ENCODE measurements around the gene NCOA1. TPM values are rescaled to one million over a fixed set of nuclear protein-coding genes. Genes with fewer than 3 reads are reported as not detected.
"Not testable (repeated sequence)": the region's sequence is repeated elsewhere in the genome, so short reads cannot be mapped to it uniquely, and the experiment has no call there.

NCOA1 gene
- total and polyA plus RNA-seq, 2 donors (not counting 3 experiments of a cell fraction or from before 2014, with no cell fraction given): 11.4 to 14.1 TPM

DNA sequence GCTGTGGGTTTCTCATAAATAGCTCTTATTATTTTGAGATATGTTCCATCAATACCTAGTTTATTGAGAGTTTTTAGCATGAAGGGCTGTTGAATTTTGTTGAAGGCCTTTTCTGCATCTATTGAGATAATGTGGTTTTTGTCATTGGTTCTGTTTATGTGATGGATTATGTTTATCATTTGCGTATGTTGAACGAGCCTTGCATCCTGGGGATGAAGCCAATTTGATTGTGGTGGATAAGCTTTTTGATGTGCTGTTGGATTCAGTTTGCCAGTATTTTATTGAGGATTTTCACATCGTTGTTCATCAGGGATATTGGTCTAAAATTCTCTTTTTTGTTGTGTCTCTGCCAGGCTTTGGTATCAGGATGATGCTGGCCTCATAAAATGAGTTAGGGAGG lies 42.5 kb downstream of the NCOA1 start:
- H3K4me1 ChIP-seq (ENCODE audit: control insufficient read depth, extremely low read depth, insufficient read depth, low read length); intact Hi-C loops (cut with micrococcal nuclease); H3K9ac ChIP-seq (replicated peaks; ENCODE audit: extremely low read depth, insufficient read depth, low read length); dilution Hi-C loops (cut with MboI; ENCODE audit: extremely low pct_ligation_motif_present, low sequenced_read_pairs); H2AFZ ChIP-seq (ENCODE audit: low read depth, low read length); BruUV-seq (replicated peaks); H3K4me2 ChIP-seq (ENCODE audit: insufficient read depth, low read length); H4K20me1 ChIP-seq (replicated peaks; ENCODE audit: control insufficient read depth, extremely low read depth, insufficient read depth, low read length); FAIRE-seq; CTCF ChIA-PET; H3K36me3 ChIP-seq (ENCODE audit: control insufficient read depth in 2 of 2, extremely low read depth in 1 of 2, insufficient read depth in 2 of 2, low read length in 2 of 2); H3K79me2 ChIP-seq (ENCODE audit: control insufficient read depth, insufficient read depth, low read length); H3K27ac ChIP-seq (ENCODE audit: insufficient read depth, low read depth, low read length); H3K9me1 ChIP-seq (replicated peaks; ENCODE audit: control insufficient read depth, extremely low read depth, insufficient read depth, low read length); POLR2A ChIA-PET; H3K9me3 ChIP-seq (replicated peaks; ENCODE audit: control insufficient read depth, insufficient read depth, low read length); H3K27me3 ChIP-seq (ENCODE audit: control insufficient read depth in 2 of 2, insufficient read depth in 2 of 2, low read length in 2 of 2); H3K4me3 ChIP-seq (replicated peaks in 1 of 3; ENCODE audit: insufficient read depth in 1 of 3, low read depth in 1 of 3, low read length in 3 of 3); DNase-seq (ENCODE audit: low read depth, low spot score): not testable (repeated sequence)

GRCh38 chr2:24538720-24539119 lies 47.7 kb downstream of the NCOA1 start:
- dilution Hi-C loops (cut with MboI; ENCODE audit: extremely low pct_ligation_motif_present, low sequenced_read_pairs) (no loop called here), intact Hi-C loops (cut with micrococcal nuclease) (no loop called here)
- no peak overlapping the region for H3K27ac ChIP-seq (ENCODE audit: insufficient read depth, low read depth, low read length)
- no peaks in the 10 kb centered on the region for H3K36me3 ChIP-seq (ENCODE audit: control insufficient read depth in 2 of 2, extremely low read depth in 1 of 2, insufficient read depth in 2 of 2, low read length in 2 of 2)
- no peaks in the 10 kb centered on the region for H3K9me3 ChIP-seq (replicated peaks; ENCODE audit: control insufficient read depth, insufficient read depth, low read length)
- no peaks in the 10 kb centered on the region for H3K4me1 ChIP-seq (ENCODE audit: control insufficient read depth, extremely low read depth, insufficient read depth, low read length)
- TF ChIP-seq JUN (IDR thresholded peaks at IDR 0.05; ENCODE audit: borderline replicate concordance, insufficient read depth, insufficient read length, low read depth) (no peak), GATA2 (IDR thresholded peaks at IDR 0.05; ENCODE audit: insufficient read depth, insufficient read length, low read depth, low read length) (no peak), POLR2A (IDR thresholded peaks at IDR 0.05; ENCODE audit: low read depth, low read length) (no peak), CTCF (IDR thresholded peaks at IDR 0.05; ENCODE audit: extremely low read depth in 1 of 2, insufficient read depth in 1 of 2, low read depth in 1 of 2, low read length in 2 of 2) (no peak), FOS (IDR thresholded peaks at IDR 0.05; ENCODE audit: borderline replicate concordance, insufficient read depth, low read length) (no peak)
- no peak overlapping the region for H3K9ac ChIP-seq (replicated peaks; ENCODE audit: extremely low read depth, insufficient read depth, low read length)
- CTCF ChIA-PET: no interaction called here
- H3K9me1 ChIP-seq (replicated peaks; ENCODE audit: control insufficient read depth, extremely low read depth, insufficient read depth, low read length): no peaks in the 10 kb centered on the region
- POLR2A ChIA-PET: no interaction called here
- H4K20me1 ChIP-seq (replicated peaks; ENCODE audit: control insufficient read depth, extremely low read depth, insufficient read depth, low read length): no peaks in the 10 kb centered on the region
- H3K27me3 ChIP-seq (ENCODE audit: control insufficient read depth in 2 of 2, insufficient read depth in 2 of 2, low read length in 2 of 2): no peaks in the 10 kb centered on the region
- H3K4me3 ChIP-seq (replicated peaks in 1 of 3; ENCODE audit: insufficient read depth in 1 of 3, low read depth in 1 of 3, low read length in 3 of 3): no peak overlapping the region
- no TSS peak for BruUV-seq (replicated peaks)
- no peak for FAIRE-seq
- no peak for DNase-seq (ENCODE audit: low read depth, low spot score)
- H3K79me2 ChIP-seq (ENCODE audit: control insufficient read depth, insufficient read depth, low read length): no peaks in the 10 kb centered on the region
- H3K4me2 ChIP-seq (ENCODE audit: insufficient read depth, low read length): no peak overlapping the region
- H2AFZ ChIP-seq (ENCODE audit: low read depth, low read length): no peak overlapping the region

All from endothelial cell of umbilical vein (primary cell).